WTC11 (cell line): ENCODE results near the gene ASIC3. TPM values are rescaled to one million over a fixed set of nuclear protein-coding genes. Genes with fewer than 3 reads are reported as not detected.

Experiments
- ATAC-seq: fragments of 200-7000 bp; cut with Tn5 transposase; 2 replicates; pipeline ENCODE4 v1.10.0; 2021; ENCODE audit warnings: mild to moderate bottlenecking, moderate library complexity
- CTCF ChIA-PET: fragments of 300-600 bp; sonication (Branson Sonifier 250); formaldehyde crosslinking; loops from one replicate; lab custom pipeline; 2021; ENCODE audit warnings: antibody characterized with exemption; lab: Charles Lee
- POLR2A ChIA-PET: fragments of 350-600 bp; sonication (Branson Sonifier 250); formaldehyde crosslinking; loops from one replicate; lab custom pipeline; 2021; ENCODE audit warnings: antibody characterized with exemption; lab: Charles Lee
- DNase-seq: peaks from one replicate; pipeline ENCODE4 v3.0.0; 2021; ENCODE audit warnings: low spot score
- H3K27ac Mint-ChIP-seq: 2 replicates; pipeline ENCODE4 v1.8.0; 2021; ENCODE audit warnings: mixed read lengths
- H3K27me3 Mint-ChIP-seq: 2 replicates; pipeline ENCODE4 v1.8.0; 2021; ENCODE audit warnings: low read depth, mild to moderate bottlenecking, moderate library complexity, mixed read lengths
- H3K36me3 Mint-ChIP-seq: 2 replicates; pipeline ENCODE4 v1.8.0; 2021; ENCODE audit warnings: mixed read lengths
- H3K4me1 Mint-ChIP-seq: 2 replicates; pipeline ENCODE4 v1.8.0; 2022; ENCODE audit warnings: mixed read lengths
- H3K4me3 Mint-ChIP-seq: 2 replicates; pipeline ENCODE4 v1.8.0; 2021; ENCODE audit warnings: mild to moderate bottlenecking, moderate library complexity, mixed read lengths
- H3K9me3 Mint-ChIP-seq: 2 replicates; pipeline ENCODE4 v1.8.0; 2021; ENCODE audit warnings: mixed read lengths
- AFF4 ChIP-seq: sonication (generic); formaldehyde crosslinking; IDR thresholded peaks from 2 replicates; pipeline ENCODE4 v1.8.1; 2023; ENCODE audit warnings: mild to moderate bottlenecking, missing genetic modification reagents, borderline replicate concordance
- ATF1 ChIP-seq: sonication (generic); formaldehyde crosslinking; IDR thresholded peaks from 2 replicates; pipeline ENCODE4 v1.8.1; 2023; ENCODE audit warnings: mild to moderate bottlenecking, moderate library complexity, missing genetic modification reagents
- CREM ChIP-seq: sonication (generic); formaldehyde crosslinking; IDR thresholded peaks from 2 replicates; pipeline ENCODE4 v1.8.1; 2022; ENCODE audit warnings: mild to moderate bottlenecking, missing genetic modification reagents, moderate library complexity
- EMX1 ChIP-seq: fragments of 250-450 bp; sonication (Bioruptor Pico); IDR thresholded peaks from 2 replicates; pipeline ENCODE4 v1.8.0; 2021; ENCODE audit warnings: mild to moderate bottlenecking
- FOXK1 ChIP-seq: sonication (generic); formaldehyde crosslinking; IDR thresholded peaks from 2 replicates; pipeline ENCODE4 v1.8.0; 2022; ENCODE audit warnings: mild to moderate bottlenecking, moderate library complexity, missing genetic modification reagents
- FOXP1 ChIP-seq: sonication (generic); formaldehyde crosslinking; IDR thresholded peaks from 2 replicates; pipeline ENCODE4 v1.8.0; 2022; ENCODE audit warnings: missing genetic modification reagents, mild to moderate bottlenecking, moderate library complexity, borderline replicate concordance
- JAZF1 ChIP-seq: fragments of 250-450 bp; sonication (Bioruptor Pico); IDR thresholded peaks from 2 replicates; pipeline ENCODE4 v1.9.0; 2021; ENCODE audit warnings: moderate library complexity, mild to moderate bottlenecking, inconsistent platforms
- MXD4 ChIP-seq: fragments of 250-450 bp; sonication (Bioruptor Pico); IDR thresholded peaks from 2 replicates; pipeline ENCODE4 v1.8.0; 2021; ENCODE audit warnings: mild to moderate bottlenecking, moderate library complexity, borderline replicate concordance
- NFE2L1 ChIP-seq: sonication (generic); formaldehyde crosslinking; IDR thresholded peaks from 2 replicates; pipeline ENCODE4 v1.8.1; 2023; ENCODE audit warnings: missing genetic modification reagents
- NR2C2 ChIP-seq: sonication (generic); formaldehyde crosslinking; IDR thresholded peaks from 2 replicates; pipeline ENCODE4 v1.8.0; 2022; ENCODE audit warnings: mild to moderate bottlenecking, missing genetic modification reagents
- RORB ChIP-seq: fragments of 250-450 bp; sonication (Bioruptor Pico); IDR thresholded peaks from 2 replicates; pipeline ENCODE4 v1.9.0; 2021; ENCODE audit warnings: mild to moderate bottlenecking
- TCF7 ChIP-seq: sonication (generic); formaldehyde crosslinking; IDR thresholded peaks from 2 replicates; pipeline ENCODE4 v1.8.0; 2022; ENCODE audit warnings: mild to moderate bottlenecking, low read depth, missing genetic modification reagents, moderate library complexity
- ZNF121 ChIP-seq: sonication (generic); formaldehyde crosslinking; IDR thresholded peaks from 2 replicates; pipeline ENCODE4 v1.8.0; 2023; ENCODE audit warnings: missing genetic modification reagents
- ZNF219 ChIP-seq: sonication (generic); formaldehyde crosslinking; IDR thresholded peaks from 2 replicates; pipeline ENCODE4 v1.8.0; 2023; ENCODE audit warnings: missing genetic modification reagents, mild to moderate bottlenecking, borderline replicate concordance
- ZNF396 ChIP-seq: fragments of 250-450 bp; sonication (Bioruptor Pico); IDR thresholded peaks from 2 replicates; pipeline ENCODE4 v1.8.0; 2021; ENCODE audit warnings: mild to moderate bottlenecking, moderate library complexity, borderline replicate concordance
- ZNF425 ChIP-seq: fragments of 250-450 bp; sonication (Bioruptor Pico); conservative IDR thresholded peaks from 2 replicates; pipeline ENCODE4 v1.9.0; 2021; ENCODE audit warnings: mild to moderate bottlenecking
- ZNF512 ChIP-seq: sonication (generic); formaldehyde crosslinking; IDR thresholded peaks from 2 replicates; pipeline ENCODE4 v1.8.1; 2022; ENCODE audit warnings: missing genetic modification reagents, borderline replicate concordance
- ZNF671 ChIP-seq: fragments of 250-450 bp; sonication (Bioruptor Pico); IDR thresholded peaks from 2 replicates; pipeline ENCODE4 v1.8.0; 2021; ENCODE audit warnings: mild to moderate bottlenecking
- total RNA-seq: library from RNA; stranded (reverse); gene quantifications from 3 replicates; pipeline ENCODE4 v1.2.3, GENCODE V29; 2021
- TF ChIP-seq, protein P1 (sequence below): fragments of 250-450 bp; sonication (Bioruptor Pico); IDR thresholded peaks from 2 replicates; pipeline ENCODE4 v1.9.0; 2021; ENCODE audit warnings: moderate library complexity, mild to moderate bottlenecking, inconsistent platforms, borderline replicate concordance
- TF ChIP-seq, protein P2 (sequence below): sonication (generic); formaldehyde crosslinking; IDR thresholded peaks from 2 replicates; pipeline ENCODE4 v1.8.0; 2023; ENCODE audit warnings: missing genetic modification reagents
- TF ChIP-seq, protein P3 (sequence below): sonication (generic); formaldehyde crosslinking; IDR thresholded peaks from 2 replicates; pipeline ENCODE4 v1.8.1; 2022; ENCODE audit warnings: low read depth, mild to moderate bottlenecking, moderate library complexity, missing genetic modification reagents, borderline replicate concordance
- TF ChIP-seq, protein P4 (sequence below): sonication (generic); formaldehyde crosslinking; IDR thresholded peaks from 2 replicates; pipeline ENCODE4 v1.8.1; 2023; ENCODE audit warnings: mild to moderate bottlenecking, missing genetic modification reagents

The ASIC3 gene
- total RNA-seq, 1 experiment from 2014 or later = 5.5 TPM

- Mint-ChIP-seq H3K27ac (peak overlapping the region; percentile 88), H3K4me1 (peaks cover 46% of the 10 kb centered on the region), H3K27me3 (peaks cover 15% of the 10 kb centered on the region), H3K4me3 (peak overlapping the region; percentile 67), H3K36me3 (peaks cover 10% of the 10 kb centered on the region), H3K9me3 (no peaks in the 10 kb centered on the region)
- CTCF ChIA-PET = interaction anchor here (0.6 to 10.4 kb wide), 7 partner anchors 9 to 127 kb away, joined by 3 to 118 read pairs (median 5); partner anchors contain the start of gene FASTK
- POLR2A ChIA-PET = interaction anchor here (0.6 to 1.5 kb wide), 2 partner anchors 13 to 19 kb away, joined by 3 to 4 read pairs; no protein-coding TSS in a partner anchor
- ATAC-seq (no peak), DNase-seq (no peak)
- TF ChIP-seq NFE2L1 (no peak), AFF4 (no peak), ZNF219 (CRISPR knock-in tag) (no peak), FOXP1 (CRISPR knock-in tag) (no peak), ZNF121 (no peak), FOXK1 (no peak), EMX1 (no peak), ZNF512 (CRISPR knock-in tag) (no peak), NR2C2 (no peak), TCF7 (CRISPR knock-in tag) (no peak), RORB (no peak), MXD4 (CRISPR knock-in tag) (no peak), ZNF396 (CRISPR knock-in tag) (no peak), ATF1 (CRISPR knock-in tag) (no peak)
- TF ChIP-seq, protein P1, sequence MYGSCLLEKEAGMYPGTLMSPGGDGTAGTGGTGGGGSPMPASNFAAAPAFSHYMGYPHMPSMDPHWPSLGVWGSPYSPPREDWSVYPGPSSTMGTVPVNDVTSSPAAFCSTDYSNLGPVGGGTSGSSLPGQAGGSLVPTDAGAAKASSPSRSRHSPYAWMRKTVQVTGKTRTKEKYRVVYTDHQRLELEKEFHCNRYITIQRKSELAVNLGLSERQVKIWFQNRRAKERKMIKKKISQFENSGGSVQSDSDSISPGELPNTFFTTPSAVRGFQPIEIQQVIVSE (CRISPR knock-in tag) = no peak
- TF ChIP-seq, protein P2, sequence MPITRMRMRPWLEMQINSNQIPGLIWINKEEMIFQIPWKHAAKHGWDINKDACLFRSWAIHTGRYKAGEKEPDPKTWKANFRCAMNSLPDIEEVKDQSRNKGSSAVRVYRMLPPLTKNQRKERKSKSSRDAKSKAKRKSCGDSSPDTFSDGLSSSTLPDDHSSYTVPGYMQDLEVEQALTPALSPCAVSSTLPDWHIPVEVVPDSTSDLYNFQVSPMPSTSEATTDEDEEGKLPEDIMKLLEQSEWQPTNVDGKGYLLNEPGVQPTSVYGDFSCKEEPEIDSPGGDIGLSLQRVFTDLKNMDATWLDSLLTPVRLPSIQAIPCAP (CRISPR knock-in tag) = no peak
- TF ChIP-seq, protein P3, sequence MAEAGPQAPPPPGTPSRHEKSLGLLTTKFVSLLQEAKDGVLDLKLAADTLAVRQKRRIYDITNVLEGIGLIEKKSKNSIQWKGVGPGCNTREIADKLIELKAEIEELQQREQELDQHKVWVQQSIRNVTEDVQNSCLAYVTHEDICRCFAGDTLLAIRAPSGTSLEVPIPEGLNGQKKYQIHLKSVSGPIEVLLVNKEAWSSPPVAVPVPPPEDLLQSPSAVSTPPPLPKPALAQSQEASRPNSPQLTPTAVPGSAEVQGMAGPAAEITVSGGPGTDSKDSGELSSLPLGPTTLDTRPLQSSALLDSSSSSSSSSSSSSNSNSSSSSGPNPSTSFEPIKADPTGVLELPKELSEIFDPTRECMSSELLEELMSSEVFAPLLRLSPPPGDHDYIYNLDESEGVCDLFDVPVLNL (CRISPR knock-in tag) = no peak
Measured at GRCh38 chr7:151089893-151090730, 41.8 kb downstream of the ASIC3 start.

GRCh38 chr7:151091003-151091402 is 42.7 kb downstream of the ASIC3 start:
- no peak for ATAC-seq
- DNase-seq = no peak
- POLR2A ChIA-PET = no interaction called here
- peaks cover 41% of the 10 kb centered on the region for H3K4me1 Mint-ChIP-seq
- CTCF ChIA-PET = interaction anchor here (0.6 to 10.4 kb wide), 8 partner anchors 10 to 128 kb away, joined by 3 to 118 read pairs (median 4); partner anchors contain the start of gene FASTK
- no peak overlapping the region for H3K4me3 Mint-ChIP-seq
- H3K27me3 Mint-ChIP-seq = peaks cover 15% of the 10 kb centered on the region
- H3K27ac Mint-ChIP-seq = no peak overlapping the region
- no peaks in the 10 kb centered on the region for H3K9me3 Mint-ChIP-seq
- peaks cover 10% of the 10 kb centered on the region for H3K36me3 Mint-ChIP-seq
- TF ChIP-seq MXD4 (CRISPR knock-in tag) (no peak), ZNF425 (CRISPR knock-in tag) (no peak), JAZF1 (CRISPR knock-in tag) (no peak), ZNF671 (no peak), CREM (no peak)
- TF ChIP-seq, protein P4, sequence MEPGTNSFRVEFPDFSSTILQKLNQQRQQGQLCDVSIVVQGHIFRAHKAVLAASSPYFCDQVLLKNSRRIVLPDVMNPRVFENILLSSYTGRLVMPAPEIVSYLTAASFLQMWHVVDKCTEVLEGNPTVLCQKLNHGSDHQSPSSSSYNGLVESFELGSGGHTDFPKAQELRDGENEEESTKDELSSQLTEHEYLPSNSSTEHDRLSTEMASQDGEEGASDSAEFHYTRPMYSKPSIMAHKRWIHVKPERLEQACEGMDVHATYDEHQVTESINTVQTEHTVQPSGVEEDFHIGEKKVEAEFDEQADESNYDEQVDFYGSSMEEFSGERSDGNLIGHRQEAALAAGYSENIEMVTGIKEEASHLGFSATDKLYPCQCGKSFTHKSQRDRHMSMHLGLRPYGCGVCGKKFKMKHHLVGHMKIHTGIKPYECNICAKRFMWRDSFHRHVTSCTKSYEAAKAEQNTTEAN (CRISPR knock-in tag) = no peak
